ENCODE data around the gene STMND1.
A peak's percentile ranks its signal among the peaks of the same experiment; 100 is the strongest.
"Not testable (repeated sequence)": the region's sequence is repeated elsewhere in the genome, so short reads cannot be mapped to it uniquely, and the experiment has no call there.

Gene STMND1

DNA sequence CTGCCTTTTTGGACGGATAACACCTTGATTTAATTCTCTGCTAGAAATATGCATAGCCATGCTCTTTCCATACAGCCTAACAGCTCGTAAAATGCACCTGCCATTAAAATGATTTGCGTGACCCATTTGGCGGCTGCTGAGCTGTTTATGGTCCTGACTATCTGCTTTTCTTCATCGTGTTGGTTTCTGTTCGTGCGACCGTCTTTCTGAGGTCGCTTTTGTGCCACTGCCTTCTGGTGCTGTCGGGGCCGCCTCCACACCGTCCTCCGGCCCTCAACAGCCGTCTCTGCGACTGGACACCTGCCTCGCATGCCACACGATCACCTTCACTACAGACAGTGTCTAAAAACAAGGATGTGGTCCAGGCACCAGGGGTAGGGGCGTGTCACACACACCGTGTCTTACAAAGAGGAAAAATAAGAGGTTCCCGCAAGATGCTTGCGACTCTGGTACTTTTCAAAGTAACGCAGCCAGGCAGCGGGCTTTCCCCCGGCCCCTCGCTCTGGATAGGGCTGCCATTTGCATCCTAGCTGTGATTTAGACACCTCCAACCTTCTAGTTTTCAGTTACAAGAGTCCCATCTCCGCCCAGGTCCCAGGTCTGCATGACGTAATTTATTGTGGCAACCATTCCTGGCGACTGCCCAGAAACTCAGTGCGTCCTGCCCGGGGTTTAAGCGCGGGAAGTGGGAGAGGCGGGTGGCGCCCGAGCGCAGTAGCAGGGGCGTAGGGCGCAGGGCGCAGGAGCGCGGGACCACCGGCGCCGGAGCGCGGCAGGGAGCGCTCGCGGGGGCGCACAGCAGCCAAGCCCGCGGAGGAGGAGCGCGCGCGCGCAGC, at the start of gene STMND1:
Gene STMND1, plus strand, starts transcription at position 629 of the 836 bp plus-strand sequence. CDS start 208 bp downstream, outside the sequence.
- DNase-seq: no peak

DNA sequence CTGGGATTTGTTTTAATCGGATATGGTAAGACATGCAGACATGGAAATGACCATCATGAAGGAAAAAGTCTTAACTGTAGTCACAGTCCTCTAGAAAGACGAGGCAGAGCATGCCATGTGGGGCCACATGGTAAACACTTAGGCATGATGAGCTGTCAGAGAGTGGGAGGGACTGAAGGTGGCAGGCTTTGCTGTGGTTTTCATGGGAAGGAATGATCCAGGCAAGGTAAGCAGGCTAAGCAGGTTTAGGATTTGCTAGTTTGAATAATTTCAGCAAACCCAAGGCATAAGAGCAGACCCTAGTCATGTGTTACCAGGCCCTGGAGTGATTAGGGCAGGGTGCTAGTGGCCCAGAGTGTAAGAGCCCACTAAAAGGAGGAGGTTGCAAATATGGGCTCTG, 47.2 kb upstream of the STMND1 start:
- no peak for DNase-seq

DNA sequence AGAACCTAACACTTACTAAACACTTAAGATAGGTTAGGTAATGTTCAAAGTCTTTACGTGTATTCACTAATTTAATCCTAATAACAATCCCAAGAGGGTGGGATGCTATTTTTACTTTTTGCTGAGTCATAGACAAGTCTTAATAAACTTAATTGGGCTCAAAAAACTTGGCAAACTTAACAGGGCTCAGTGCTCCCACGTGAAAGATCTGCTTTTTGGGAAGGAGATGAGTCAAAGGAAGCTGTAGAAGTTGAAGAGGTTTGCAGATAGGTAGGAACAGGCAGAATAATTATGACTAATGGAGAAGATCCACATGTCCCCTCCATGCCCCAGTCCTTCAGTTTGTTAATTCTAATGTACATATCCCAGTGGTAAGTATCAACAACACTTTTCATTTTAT, 44.5 kb upstream of the STMND1 start:
- no peak for DNase-seq

DNA sequence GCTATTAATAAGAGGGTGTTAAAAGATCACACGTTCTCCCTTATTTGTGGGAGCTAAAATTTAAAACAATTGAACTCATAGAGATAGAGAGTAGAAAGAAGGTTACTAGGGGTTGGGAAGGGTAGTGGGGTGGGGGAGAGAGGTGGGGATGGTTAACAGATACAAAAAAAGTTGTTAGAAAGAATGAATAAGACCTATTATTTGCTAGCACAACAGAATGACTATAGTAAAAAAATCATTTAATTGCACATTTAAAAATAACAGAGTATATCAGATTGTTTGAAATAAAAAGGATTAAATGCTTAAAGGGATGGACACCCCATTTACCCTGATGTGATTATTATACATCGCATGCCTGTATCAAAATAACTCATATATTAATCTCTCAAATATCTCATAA, 43.3 kb upstream of the STMND1 start:
- DNase-seq: no peak

DNA sequence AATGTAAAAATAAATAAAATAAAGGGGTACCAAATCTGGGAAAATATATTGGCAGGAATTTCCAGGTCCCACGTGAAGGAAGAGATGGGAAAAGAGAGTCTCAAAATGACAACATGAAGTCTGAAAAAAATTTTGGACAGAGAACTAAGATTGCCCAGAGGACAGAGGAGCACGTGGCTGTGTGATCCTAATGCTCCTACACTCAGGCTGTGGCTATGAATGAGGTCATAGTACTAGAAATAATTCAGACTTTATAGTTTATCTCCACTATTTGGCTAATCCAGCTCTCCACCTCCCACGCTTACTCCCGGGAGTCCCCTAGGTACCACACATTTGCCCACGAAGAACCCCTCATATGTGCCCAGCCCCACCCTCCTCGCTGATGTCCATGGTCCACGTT, 42.8 kb upstream of the STMND1 start:
- DNase-seq: no peak

DNA sequence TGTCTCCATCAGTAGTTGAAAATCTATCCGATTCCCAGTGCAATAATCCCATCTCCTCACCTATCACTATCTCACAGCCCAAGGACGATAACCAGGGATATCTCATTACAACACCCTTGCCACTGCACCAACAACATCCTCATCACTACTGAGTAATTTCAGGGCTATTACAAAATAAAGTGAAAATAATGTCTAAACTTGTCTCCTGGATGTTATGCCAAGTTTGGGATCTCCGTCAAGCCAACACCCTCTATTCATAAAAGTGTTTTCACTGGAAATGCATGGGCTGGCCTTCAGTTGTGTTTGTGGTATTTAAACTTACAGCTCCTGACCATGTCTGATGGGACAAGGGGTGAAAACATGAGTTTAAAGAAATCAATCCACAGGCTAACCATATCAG, 42.0 kb upstream of the STMND1 start:
- DNase-seq: no peak

DNA sequence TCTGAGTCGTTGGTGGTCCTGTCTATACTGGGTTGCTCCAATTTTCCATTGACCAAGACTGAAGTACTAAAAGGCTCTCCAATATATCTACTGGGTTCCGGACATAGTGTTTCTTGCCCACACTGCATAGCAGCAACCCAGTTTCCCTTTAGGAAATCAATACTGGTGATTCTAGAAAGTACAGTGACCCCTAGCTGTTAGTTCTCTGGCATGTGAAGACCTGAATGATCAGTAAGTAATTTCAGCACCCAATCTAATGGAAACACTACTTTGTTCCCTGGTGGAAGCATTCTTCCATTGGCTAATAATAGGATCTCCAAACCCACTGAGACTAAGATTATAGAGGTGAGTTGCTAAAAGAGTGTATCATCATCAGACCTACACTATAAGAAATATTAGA, 40.8 kb upstream of the STMND1 start:
- DNase-seq: no peak

DNA sequence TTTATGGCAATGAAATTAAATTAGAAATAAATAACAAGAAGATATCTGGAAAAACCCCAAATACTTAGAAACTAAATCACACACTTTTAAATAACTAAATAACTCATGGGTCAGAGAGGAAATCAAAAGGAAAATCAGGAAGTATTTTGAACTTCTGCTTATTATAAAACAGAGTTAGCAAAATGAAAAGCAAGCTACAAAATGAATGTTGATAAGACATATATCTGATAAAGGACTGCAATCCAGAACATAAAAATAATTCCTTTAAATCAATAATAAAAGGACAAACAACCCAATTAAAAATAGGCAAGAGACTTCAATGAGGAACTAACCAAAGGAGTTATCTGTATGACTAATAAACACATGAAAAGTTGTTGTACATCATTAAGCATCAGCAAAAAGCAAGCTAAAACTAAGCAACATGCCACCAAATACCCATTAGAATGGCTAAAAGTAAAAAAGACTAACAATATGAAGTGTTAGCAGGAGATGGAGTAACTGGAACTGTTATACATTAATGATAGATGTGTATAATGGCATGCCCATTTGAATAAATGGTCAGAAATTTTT, 38.9 kb upstream of the STMND1 start:
- no peak for DNase-seq

DNA sequence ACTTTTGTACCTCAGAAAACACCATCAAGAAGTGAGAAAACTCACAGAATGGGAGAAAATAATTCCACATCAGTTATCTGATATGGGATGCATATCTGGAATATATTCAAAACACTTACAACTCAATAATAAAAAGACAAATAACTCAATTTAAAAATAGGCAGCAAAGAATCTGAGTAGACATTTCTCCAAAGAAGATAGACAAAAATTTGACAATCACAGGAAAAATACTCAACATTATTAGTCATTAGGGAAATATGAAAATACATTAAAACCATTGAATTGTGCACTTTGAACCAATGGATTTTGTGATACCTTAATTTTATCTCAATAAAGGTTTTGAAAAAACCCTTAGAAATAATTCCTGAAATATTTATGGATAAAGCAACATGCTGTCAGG, 36.9 kb upstream of the STMND1 start:
- no peak for DNase-seq

DNA sequence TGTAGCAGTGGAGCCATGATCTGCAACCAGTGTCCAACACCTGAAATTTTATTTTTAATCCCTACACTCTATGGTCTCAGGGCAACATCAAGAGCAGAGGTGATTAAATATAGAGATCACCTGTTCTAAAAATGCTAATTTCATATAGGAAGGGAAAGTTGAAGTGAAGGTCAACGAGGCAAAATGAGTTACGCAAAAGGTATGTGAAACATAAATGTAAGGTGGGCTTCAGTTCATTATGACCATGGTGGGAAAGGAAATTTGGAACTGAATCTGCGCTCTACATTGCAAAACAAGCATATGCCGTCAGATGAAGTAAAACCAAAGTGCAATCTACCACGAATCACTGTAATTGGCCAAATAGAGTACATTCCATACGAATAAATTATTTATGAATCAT, 35.2 kb upstream of the STMND1 start:
- no peak for DNase-seq

DNA sequence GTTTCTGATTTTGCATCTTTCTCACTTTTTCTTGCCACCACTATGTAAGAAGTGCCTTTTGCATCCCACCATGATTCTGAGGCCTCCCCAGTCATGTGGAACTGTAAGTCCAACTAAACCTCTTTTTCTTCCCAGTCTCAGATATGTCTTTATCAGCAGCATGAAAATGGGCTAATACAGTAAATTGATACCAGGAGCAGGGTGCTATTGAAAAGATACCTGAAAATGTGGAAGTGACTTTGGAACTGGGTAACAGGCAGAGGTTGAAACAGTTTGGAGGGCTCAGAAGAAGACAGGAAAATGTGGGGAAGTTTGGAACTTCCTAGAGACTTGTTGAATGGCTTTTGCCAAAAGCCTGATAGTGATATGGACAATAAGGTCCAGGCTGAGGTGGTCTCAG, 32.9 kb upstream of the STMND1 start:
- not testable (repeated sequence) for DNase-seq

DNA sequence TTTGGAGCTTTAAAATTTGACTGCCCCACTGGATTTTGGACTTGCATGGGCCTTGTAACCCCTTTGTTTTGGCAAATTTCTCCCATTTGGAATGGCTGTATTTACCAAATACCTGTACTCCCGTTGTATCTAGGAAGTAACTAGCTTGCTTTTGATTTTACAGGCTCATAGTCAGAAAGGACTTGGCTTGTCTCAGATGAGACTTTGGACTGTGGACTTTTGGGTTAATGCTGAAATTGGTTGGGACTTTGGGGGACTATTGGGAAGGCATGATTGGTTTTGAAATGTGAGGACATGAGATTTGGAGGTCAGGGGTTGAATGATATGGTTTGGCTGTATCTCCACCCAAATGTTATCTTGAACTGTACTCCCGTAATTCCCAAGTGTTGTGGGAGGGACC, 31.4 kb upstream of the STMND1 start:
- DNase-seq: not testable (repeated sequence)

DNA sequence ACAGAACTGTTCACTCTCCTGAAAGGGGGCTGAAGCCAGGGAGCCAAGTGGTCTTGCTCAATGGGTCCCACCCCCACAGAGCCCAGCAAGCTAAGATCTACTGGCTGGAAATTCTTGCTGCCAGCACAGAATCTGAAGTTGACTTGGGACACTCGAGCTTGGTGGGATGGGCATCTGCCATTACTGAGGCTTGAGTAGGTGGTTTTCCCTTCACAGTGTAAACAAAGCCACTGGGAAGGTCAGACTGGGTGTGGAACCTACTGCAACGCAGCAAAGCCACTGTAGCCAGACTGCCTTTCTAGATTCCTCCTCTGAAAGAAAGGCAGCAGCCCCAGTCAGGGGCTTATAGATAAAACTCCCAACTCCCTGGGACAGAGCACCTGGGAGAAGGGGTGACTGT, 28.3 kb upstream of the STMND1 start:
- not testable (repeated sequence) for DNase-seq

DNA sequence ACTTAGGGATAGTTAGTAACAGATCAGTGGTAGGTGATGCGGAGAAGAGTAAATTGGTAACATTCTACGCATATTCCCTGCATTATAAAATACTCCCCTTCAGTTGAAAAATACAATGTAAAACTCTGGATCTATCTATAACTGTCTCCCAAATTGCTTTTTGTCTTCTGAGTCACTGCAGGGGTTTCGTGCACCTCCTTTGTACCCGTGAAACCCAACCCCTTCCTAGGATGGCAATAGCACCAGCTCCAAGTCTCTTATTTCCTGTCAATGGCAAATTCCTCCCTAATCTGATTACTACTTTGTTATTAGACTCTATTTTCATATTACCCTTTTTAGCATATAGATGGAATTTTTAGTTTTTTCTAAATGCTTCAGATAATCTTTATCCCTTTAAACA, 20.6 kb upstream of the STMND1 start:
- no peak for DNase-seq

DNA sequence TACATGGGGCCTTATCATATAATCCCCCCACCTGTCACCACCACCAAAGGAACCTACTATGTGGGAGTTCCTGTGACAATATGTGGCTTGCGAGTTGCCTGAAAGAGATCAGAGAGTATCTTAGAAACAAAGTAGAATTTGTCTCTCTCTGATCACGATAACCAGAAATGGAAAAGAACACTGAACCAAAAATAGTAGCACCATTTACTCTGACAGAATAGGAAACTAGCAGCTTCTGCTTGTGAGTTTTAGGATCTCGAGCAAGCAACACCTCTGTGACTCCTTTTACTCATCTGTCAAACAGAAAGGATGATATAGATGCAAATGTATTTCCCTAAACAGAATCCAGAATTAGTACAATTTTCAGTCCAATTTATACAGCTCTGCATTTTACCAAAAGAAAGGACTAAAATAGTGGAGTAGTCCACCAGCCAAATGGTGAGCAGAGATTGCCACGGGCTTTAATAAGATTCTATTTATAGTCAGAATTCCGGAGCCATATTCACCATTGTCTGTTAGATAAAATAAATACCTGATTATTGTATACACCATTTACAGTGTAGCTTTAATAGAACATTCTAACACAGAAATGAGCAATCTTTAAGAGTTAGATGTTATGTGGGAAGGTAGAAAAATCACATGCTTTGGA, 19.9 kb upstream of the STMND1 start:
- DNase-seq: no peak

DNA sequence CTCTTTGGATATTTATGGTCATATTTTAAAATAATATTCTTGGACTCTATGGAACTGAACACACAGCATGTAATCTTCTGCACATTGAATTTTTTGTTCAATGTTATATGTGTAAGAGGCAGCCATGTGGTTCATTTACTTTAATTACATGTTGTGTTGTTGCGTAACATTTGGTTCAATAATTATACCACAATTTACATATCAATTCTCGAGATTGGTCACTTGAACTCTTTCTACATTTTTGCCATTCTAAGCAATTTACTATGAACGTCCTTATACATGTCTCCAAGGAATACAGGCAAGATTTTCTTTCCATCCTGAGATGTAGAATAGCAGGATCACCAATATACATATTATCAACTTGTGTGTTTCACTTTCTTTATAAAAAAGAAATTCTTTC, 18.5 kb upstream of the STMND1 start:
- DNase-seq: no peak

DNA sequence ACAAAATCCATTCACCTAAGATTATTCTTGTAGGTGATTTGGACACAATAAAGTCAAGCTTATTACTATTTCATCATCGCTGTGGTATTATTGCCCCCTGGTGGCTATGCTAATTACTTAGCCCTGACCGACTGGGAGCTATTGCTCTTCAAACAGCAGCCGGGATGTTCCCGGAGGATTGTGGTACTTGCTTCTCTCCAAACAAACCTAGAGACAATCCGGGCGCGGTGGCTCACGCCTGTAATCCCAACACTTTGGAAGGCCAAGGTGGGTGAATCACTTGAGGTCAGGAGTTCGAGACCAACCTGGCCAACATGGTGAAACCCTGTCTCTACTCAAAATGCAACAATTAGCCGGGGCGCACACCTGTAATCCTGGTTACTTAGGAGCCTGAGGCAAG, 15.4 kb upstream of the STMND1 start:
- peak in 1 of 2 donors; percentile 5 for DNase-seq

DNA sequence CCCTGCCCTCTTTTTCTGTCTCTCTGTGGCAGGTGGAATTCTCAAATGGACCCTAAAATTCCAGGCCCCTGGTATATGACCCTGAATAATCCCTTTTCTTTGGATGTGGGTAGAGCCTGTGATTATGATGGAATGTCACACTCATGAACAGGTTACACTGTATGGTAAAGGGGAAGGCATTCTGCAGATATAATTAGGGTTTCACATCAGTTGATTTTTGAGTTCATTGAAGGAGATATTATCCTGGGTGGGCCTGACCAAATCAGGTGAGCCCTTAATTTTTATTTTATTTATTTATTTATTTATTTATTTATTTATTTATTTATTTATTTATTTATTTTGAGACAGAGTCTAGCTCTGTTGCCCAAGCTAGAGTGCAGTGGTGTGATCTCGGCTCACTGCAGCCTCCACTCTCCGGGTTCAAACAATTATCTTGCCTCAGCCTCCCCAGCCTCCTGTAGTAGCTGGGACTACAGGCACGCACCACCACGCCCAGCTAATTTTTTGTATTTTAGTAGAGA, 13.7 kb upstream of the STMND1 start:
- no peak for DNase-seq

DNA sequence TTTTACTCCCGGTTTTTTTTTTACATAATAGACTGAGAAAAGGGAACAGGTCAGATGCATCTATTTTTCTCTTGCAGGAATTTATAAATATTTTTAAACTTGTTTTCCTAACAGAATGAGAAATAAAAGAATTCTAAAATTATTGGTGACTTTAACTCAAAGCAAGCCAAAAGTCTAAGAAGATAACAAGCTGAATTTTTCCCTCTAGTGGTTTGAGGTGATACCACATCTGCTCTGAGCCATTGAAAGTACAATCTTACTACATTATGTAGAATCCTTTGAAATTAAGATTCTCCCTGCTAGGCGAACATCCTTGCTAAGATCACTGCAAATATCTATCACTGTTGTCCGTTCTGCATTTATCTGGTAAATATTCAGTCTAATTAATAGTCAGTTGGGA, 10.7 kb upstream of the STMND1 start:
- no peak for DNase-seq

DNA sequence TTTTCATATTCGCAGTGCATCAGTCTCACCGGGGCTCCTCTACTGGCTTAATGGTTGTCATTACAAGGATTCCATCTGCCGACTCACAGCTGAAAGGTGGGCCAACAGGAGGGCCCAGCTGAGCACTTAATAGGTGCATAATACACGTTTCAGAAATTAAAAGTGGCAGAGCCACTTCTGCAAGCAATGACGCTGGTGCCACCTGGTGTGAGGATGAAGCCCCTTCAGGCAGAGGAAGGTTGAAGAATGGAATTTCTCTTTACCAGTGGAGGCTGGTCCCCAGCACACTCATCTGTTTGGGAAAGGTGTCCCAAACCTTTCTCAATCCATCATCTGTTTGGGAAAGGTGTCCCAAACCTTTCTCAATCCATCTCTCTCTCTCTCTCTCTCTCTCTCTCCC, 8.2 kb upstream of the STMND1 start:
- DNase-seq: no peak

DNA sequence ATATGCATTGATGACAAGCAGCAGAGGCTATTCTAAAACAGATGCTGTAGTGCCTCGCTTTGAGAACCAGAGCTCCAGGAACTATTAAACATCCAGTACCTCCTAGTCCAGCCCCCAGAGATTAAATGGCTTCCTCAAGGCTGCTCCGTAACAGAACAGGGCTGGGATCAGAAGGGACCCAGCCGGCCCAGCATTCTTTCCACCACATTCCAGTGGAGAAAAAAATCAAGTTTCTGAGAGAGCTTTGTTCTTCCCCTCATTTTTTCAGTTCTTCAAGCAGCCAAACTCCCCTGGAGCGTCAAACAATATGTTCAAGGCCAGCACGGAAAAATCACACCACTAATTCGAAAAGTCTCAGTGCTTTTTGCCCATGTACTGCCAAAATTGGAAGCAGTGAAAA, 5.8 kb upstream of the STMND1 start:
- no peak for DNase-seq

DNA sequence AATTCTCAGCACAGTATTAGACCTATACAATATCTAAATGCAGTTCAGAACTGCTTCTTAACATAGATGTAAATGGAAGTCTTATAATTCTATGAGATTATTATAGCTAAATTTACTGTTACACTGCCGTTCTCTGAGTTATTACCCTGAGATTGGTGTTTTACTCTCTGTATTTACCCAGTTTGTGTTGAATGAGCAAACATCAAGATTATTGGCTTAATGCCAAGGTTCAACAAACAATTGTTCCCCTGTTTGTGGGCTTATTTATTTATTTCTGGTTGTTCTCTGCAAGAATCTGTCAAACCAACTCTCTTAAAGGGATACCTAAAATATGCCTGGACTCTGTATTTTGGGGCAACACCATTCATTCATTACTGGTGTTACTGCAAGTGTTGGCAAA, 5.2 kb upstream of the STMND1 start:
- DNase-seq: no peak

DNA sequence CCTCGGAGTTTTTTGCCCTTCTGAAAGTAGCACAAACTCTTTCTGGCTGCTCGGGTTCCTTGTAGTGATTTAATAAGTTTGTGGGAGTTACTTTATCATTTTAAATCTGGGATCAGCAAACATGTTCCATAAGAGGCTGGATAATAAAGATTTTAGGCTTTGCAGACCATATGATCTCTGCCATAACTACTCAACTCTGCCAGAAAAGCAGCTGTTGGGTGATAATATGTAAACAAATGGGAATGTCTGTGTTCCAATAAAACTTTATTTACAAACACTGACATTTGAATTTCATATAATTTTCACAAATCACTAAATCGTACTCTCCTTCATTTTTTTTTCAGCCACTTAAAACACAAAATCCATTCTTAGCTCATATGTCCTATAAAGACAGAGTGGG, 3.9 kb upstream of the STMND1 start:
- no peak for DNase-seq

DNA sequence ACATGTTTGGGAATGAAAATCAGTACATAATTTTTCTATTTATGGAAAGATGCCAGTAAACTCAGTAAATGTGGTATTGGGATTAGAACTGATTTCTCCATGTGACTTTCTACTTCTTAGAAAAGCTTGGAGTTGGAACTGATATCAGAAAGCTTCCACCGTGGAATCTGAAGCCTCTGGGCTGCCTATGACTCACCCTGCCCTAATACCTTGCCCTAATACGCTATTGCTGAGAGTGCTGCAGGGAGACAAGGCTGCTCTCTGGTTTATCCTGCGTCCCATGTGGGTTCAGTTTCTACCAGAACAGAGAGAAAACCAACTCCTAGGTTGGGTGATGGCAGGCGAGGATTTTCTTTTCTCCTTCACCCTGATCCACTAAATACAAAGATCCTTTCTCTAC, 3.3 kb upstream of the STMND1 start:
- DNase-seq: no peak
